GM12875 (cell line): ENCODE results near the gene SRP9.

Experiments used
- H3K4me3 ChIP-seq: one replicate; pipeline ENCODE4 v1.5.1; 2011; ENCODE audit warnings: low read depth, low read length, control low read depth
- CTCF ChIP-seq: IDR thresholded peaks from 2 replicates; pipeline ENCODE4 v1.5.1; 2011; ENCODE audit warnings: low read depth, mild to moderate bottlenecking, control low read depth, inconsistent platforms, low read length, moderate library complexity, borderline replicate concordance; ENCODE audit not compliant: insufficient read depth

Gene SRP9

GRCh38 chr1:225765982-225766674, 11.5 kb upstream of the SRP9 start:
- no peak overlapping the region for H3K4me3 ChIP-seq
- TF ChIP-seq CTCF: no peak

- TF ChIP-seq CTCF: no peak
Measured at GRCh38 chr1:225766967-225767633, 10.5 kb upstream of the SRP9 start.

DNA sequence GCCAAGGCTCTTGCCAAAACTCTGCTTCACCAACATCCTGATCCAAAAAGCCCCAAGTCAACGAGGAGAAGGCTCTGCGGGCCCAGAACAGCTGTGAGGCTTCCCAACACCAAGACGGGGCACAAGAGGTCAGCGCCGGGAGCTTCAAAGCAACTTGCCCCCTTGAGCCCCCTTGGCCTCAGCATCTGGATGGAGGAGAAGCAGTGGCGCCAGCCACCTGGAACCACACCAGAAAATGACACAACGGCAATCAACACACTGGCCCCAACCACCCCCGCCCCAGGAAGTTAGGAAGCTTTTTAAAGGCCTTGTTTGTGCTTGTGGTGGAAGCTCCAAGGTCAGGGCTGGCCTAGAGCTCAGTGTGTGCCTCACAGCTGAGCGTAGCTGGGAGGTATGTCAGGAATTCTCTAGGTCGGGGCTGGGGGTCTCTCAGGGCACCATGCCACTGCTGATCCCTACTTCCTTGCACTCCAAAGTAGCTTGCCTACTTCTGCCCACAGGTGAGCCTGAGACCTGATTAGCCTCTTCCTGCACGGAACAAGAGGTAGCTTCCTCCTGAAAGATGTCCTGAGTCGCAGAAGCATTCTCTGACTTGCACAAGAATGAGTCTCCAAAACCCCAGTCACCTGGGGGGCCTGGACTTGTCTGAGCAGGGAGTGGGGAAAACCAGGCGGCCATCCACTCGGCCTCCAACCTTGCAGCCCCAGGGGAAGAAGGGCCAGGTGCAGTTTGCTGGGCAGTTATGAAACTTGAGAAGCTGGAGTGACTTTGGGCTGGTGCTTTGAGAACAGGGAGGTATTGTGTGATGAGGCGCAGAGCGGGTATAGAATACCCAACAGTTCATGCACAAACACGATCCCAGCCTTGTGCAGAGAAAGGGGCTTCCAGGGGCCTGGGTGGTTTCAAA, 9.7 kb upstream of the SRP9 start:
- no peak overlapping the region for H3K4me3 ChIP-seq
- no peak for TF ChIP-seq CTCF

More at GRCh38 chr1:225766967-225767633, 10.5 kb upstream of the SRP9 start:
- no peak overlapping the region for H3K4me3 ChIP-seq

DNA sequence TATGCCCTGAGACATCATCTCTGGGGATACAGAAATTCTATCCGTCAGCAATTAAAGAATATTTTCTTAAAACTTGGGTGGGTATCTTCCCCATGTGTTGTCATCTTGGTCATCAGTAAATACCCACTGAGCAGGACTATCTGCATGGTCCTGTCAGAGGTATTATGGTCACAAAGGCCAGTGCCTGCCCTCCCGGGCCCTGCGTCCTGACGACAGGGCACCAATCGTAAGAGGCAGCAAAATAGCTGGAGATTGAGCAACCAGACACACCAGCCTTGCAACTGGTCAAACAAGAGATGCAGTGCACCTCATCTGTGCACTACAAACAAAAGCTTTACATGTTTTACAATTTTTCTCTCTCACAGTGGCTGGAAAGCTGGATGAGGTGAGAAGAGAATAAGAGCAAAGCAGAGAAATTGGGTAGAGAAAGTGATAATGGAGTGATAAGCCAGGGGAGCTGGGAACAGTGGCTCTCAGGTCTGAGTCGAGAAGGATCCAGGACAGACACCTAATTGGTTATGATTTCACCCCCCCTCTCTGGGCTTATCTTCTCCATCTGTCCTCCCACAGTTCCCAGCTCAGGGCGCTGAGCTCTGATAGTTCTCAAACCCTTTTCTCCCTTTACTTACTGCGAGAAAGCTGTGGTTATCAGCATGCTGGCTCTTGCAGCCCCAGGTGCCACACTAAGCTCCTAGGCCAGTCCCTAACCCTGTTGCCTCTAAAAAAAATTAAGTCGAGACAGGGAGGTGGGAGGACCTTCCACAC, 8.8 kb upstream of the SRP9 start:
- TF ChIP-seq CTCF: no peak
- H3K4me3 ChIP-seq: no peak overlapping the region

- no peak overlapping the region for H3K4me3 ChIP-seq
- TF ChIP-seq CTCF: no peak
Measured at GRCh38 chr1:225769687-225770086, 7.9 kb upstream of the SRP9 start.

DNA sequence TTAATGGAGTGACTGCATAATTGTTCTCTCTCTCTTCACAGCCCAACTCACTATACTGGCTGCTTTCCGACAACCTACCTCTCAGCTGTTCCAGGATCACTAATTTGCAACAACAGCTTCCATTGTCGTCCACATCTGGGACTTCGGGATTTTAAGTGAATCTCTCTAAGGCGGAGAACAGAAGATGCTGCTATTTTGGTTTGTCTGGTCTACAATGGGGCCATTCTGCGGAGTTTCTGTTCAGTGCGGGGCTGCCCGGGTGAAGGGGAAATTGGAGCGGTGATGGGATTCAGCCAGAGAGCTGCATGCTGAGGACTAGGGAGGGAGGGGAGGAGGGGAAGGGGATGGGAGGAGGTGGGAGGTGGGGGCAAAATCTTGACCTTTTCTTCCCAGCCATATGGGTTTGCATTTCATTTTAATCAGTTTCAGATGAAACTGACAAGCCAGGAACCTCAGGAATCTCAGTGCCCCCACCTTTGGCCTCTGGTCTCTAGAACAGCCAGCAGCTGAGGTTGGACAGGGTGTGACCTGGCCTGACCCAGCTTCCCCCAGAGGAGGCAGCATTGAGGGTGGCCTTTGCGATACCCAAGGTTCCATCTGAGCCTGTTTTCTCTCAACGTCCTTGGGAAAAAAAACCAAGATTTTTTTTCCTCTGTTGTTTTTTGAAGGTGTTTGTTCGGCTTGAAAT, 6.9 kb upstream of the SRP9 start:
- TF ChIP-seq CTCF: no peak
- no peak overlapping the region for H3K4me3 ChIP-seq
